ENCODE results near the gene NEK6.

The NEK6 gene

GRCh38 chr9:124278054-124278540 is 20.3 kb downstream of the NEK6 start:
- Histone ChIP-seq H3K9me3 (ENCODE audit: control insufficient read depth, low read length) (no peaks in the 10 kb centered on the region), H3K4me3 (ENCODE audit: insufficient read depth, low read depth, low read length) (no peak overlapping the region), H3K36me3 (ENCODE audit: control insufficient read depth, insufficient read depth, low read length) (no peaks in the 10 kb centered on the region), H3K27me3 (ENCODE audit: control insufficient read depth, insufficient read depth, low read length, poor library complexity, severe bottlenecking) (no peaks in the 10 kb centered on the region), H3K27ac (ENCODE audit: insufficient read depth, low read depth, low read length, poor library complexity, severe bottlenecking) (no peak overlapping the region), H3K4me1 (ENCODE audit: control insufficient read depth, insufficient read depth, low read length) (peaks cover 5% of the 10 kb centered on the region)
- WGBS, 2 experiments: 94% methylated on average over 18 of the region's 18 CpGs

- Histone ChIP-seq H3K36me3 (ENCODE audit: control insufficient read depth, insufficient read depth, low read length) (no peaks in the 10 kb centered on the region), H3K27me3 (ENCODE audit: control insufficient read depth, insufficient read depth, low read length, poor library complexity, severe bottlenecking) (no peaks in the 10 kb centered on the region), H3K27ac (ENCODE audit: insufficient read depth, low read depth, low read length, poor library complexity, severe bottlenecking) (no peak overlapping the region), H3K4me3 (ENCODE audit: insufficient read depth, low read depth, low read length) (no peak overlapping the region), H3K4me1 (ENCODE audit: control insufficient read depth, insufficient read depth, low read length) (peaks cover 5% of the 10 kb centered on the region), H3K9me3 (ENCODE audit: control insufficient read depth, low read length) (no peaks in the 10 kb centered on the region)
- 93 to 97% methylated on average over 11 of the region's 11 CpGs for WGBS, 2 experiments
Observed at GRCh38 chr9:124279531-124280175, 21.9 kb downstream of the NEK6 start.

- H3K27ac ChIP-seq (ENCODE audit: insufficient read depth, low read depth, low read length, poor library complexity, severe bottlenecking): no peak overlapping the region
- H3K27me3 ChIP-seq (ENCODE audit: control insufficient read depth, insufficient read depth, low read length, poor library complexity, severe bottlenecking): no peaks in the 10 kb centered on the region
- H3K36me3 ChIP-seq (ENCODE audit: control insufficient read depth, insufficient read depth, low read length): no peaks in the 10 kb centered on the region
- H3K4me3 ChIP-seq (ENCODE audit: insufficient read depth, low read depth, low read length): no peak overlapping the region
- peaks cover 5% of the 10 kb centered on the region for H3K4me1 ChIP-seq (ENCODE audit: control insufficient read depth, insufficient read depth, low read length)
- WGBS, 2 experiments: 96% methylated on average over 16 of the region's 16 CpGs
- H3K9me3 ChIP-seq (ENCODE audit: control insufficient read depth, low read length): no peaks in the 10 kb centered on the region
Observed at GRCh38 chr9:124280176-124280691, 22.5 kb downstream of the NEK6 start.

- peaks cover 18% of the 10 kb centered on the region for H3K4me1 ChIP-seq (ENCODE audit: control insufficient read depth, insufficient read depth, low read length)
Observed at GRCh38 chr9:124281931-124282371, 24.2 kb downstream of the NEK6 start.

GRCh38 chr9:124282442-124283227 is 24.9 kb downstream of the NEK6 start:
- no peaks in the 10 kb centered on the region for H3K27me3 ChIP-seq (ENCODE audit: control insufficient read depth, insufficient read depth, low read length, poor library complexity, severe bottlenecking)
- H3K27ac ChIP-seq (ENCODE audit: insufficient read depth, low read depth, low read length, poor library complexity, severe bottlenecking): no peak overlapping the region
- 65 to 68% methylated on average over 20 of the region's 20 CpGs for WGBS, 2 experiments
- H3K4me1 ChIP-seq (ENCODE audit: control insufficient read depth, insufficient read depth, low read length): peaks cover 18% of the 10 kb centered on the region
- H3K9me3 ChIP-seq (ENCODE audit: control insufficient read depth, low read length): no peaks in the 10 kb centered on the region
- no peak overlapping the region for H3K4me3 ChIP-seq (ENCODE audit: insufficient read depth, low read depth, low read length)
- H3K36me3 ChIP-seq (ENCODE audit: control insufficient read depth, insufficient read depth, low read length): no peaks in the 10 kb centered on the region

More at GRCh38 chr9:124281931-124282371, 24.2 kb downstream of the NEK6 start:
- no peaks in the 10 kb centered on the region for H3K9me3 ChIP-seq (ENCODE audit: control insufficient read depth, low read length)
- no peaks in the 10 kb centered on the region for H3K27me3 ChIP-seq (ENCODE audit: control insufficient read depth, insufficient read depth, low read length, poor library complexity, severe bottlenecking)
- H3K4me3 ChIP-seq (ENCODE audit: insufficient read depth, low read depth, low read length): no peak overlapping the region
- WGBS, 2 experiments: 91 to 94% methylated on average over 15 of the region's 15 CpGs
- H3K27ac ChIP-seq (ENCODE audit: insufficient read depth, low read depth, low read length, poor library complexity, severe bottlenecking): no peak overlapping the region
- no peaks in the 10 kb centered on the region for H3K36me3 ChIP-seq (ENCODE audit: control insufficient read depth, insufficient read depth, low read length)

DNA sequence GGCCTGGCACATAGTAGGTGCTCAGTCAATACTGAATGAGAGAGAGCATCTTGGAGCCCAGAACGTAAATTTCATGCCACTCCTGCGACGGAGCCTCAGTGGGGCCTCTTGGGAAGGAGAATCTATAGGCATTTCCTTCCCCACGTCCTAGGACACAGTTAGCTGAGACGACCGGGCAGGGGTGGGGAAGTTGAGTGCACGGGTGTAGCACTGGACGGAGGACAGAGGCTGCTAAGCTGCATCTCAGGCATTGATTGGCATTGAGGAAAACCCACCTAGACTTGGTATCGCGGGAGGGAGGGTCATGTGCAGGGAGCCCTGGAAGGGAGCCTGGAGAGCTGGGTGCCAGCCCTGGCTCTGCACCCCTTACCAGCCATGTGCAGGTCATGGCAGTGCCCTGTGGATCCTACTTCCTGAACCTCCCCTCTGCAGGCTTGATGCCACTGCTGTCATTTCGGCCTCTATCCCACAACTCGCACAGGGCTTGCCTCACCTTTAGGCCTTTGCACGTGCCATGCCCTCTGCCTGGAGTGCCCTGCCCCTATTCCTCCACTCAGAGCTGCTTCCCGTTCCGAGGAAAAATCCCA is 25.6 kb downstream of the NEK6 start:
- no peak overlapping the region for H3K27ac ChIP-seq (ENCODE audit: insufficient read depth, low read depth, low read length, poor library complexity, severe bottlenecking)
- no peak overlapping the region for H3K4me3 ChIP-seq (ENCODE audit: insufficient read depth, low read depth, low read length)
- H3K9me3 ChIP-seq (ENCODE audit: control insufficient read depth, low read length): no peaks in the 10 kb centered on the region
- H3K36me3 ChIP-seq (ENCODE audit: control insufficient read depth, insufficient read depth, low read length): no peaks in the 10 kb centered on the region
- no peaks in the 10 kb centered on the region for H3K27me3 ChIP-seq (ENCODE audit: control insufficient read depth, insufficient read depth, low read length, poor library complexity, severe bottlenecking)
- peaks cover 18% of the 10 kb centered on the region for H3K4me1 ChIP-seq (ENCODE audit: control insufficient read depth, insufficient read depth, low read length)
- 94 to 95% methylated on average over 15 of the region's 15 CpGs for WGBS, 2 experiments

DNA sequence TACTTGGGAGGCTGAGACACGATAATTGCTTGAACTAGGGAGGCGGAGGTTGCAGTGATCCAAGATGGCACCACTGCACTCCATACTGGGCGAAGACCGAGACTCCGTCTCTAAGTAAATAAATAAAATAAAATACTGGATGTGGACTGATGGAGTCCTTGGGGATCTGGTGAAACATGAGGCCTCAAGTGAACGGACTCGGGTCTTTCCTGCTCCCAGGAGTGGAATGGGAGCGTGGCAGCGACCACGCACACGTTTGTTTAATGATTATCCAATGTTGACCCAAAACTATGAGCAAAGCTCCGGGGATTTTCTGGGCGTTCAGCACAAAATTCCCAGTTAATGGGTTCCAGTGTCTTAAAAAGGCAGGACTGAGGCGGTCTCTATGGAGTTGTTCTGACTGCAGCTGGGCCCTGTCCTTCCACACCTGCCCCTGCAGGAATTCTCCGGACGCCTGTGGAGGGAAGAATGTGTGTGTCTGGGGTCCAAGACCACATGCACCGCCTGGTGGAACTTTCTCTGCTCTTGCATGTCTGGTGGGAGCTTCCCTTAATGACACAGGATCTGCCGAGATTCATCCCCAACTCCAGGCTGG is 26.6 kb downstream of the NEK6 start:
- 93 to 96% methylated on average over 18 of the region's 18 CpGs for WGBS, 2 experiments
- H3K27ac ChIP-seq (ENCODE audit: insufficient read depth, low read depth, low read length, poor library complexity, severe bottlenecking): no peak overlapping the region

DNA sequence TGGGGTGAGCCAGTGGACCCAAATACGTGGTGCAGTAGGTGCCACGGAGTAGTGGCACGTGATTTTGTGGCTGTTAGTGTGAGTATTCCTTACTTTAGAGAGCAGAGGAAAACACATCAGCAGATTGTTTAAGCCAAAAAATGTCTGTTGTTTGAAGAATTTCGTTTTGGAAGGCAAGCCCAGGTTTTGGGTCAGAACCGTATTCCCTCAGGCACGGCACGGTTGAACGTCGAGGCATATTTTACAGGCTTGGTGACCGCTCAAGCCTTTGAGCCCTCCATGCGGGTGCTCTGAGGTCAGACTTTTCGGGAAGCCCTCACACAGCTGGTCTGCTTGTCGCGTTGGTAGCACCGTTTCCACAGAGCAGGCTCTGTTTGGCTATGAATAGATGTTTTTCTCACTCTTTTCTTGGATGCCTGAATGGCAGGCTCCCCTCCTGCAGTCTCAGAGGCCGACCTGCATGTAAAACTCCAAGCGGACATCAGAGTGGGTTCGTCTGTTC is 27.2 kb downstream of the NEK6 start:
- Histone ChIP-seq H3K36me3 (ENCODE audit: control insufficient read depth, insufficient read depth, low read length) (no peaks in the 10 kb centered on the region), H3K4me1 (ENCODE audit: control insufficient read depth, insufficient read depth, low read length) (peaks cover 18% of the 10 kb centered on the region), H3K9me3 (ENCODE audit: control insufficient read depth, low read length) (no peaks in the 10 kb centered on the region), H3K4me3 (ENCODE audit: insufficient read depth, low read depth, low read length) (no peak overlapping the region), H3K27ac (ENCODE audit: insufficient read depth, low read depth, low read length, poor library complexity, severe bottlenecking) (no peak overlapping the region), H3K27me3 (ENCODE audit: control insufficient read depth, insufficient read depth, low read length, poor library complexity, severe bottlenecking) (no peaks in the 10 kb centered on the region)
- WGBS, 2 experiments: 76 to 81% methylated on average over 18 of the region's 18 CpGs

More for the DNA sequence above, 26.6 kb downstream of the NEK6 start:
- H3K9me3 ChIP-seq (ENCODE audit: control insufficient read depth, low read length): no peaks in the 10 kb centered on the region
- H3K4me1 ChIP-seq (ENCODE audit: control insufficient read depth, insufficient read depth, low read length): peaks cover 18% of the 10 kb centered on the region
- H3K27me3 ChIP-seq (ENCODE audit: control insufficient read depth, insufficient read depth, low read length, poor library complexity, severe bottlenecking): no peaks in the 10 kb centered on the region
- H3K36me3 ChIP-seq (ENCODE audit: control insufficient read depth, insufficient read depth, low read length): no peaks in the 10 kb centered on the region
- no peak overlapping the region for H3K4me3 ChIP-seq (ENCODE audit: insufficient read depth, low read depth, low read length)

DNA sequence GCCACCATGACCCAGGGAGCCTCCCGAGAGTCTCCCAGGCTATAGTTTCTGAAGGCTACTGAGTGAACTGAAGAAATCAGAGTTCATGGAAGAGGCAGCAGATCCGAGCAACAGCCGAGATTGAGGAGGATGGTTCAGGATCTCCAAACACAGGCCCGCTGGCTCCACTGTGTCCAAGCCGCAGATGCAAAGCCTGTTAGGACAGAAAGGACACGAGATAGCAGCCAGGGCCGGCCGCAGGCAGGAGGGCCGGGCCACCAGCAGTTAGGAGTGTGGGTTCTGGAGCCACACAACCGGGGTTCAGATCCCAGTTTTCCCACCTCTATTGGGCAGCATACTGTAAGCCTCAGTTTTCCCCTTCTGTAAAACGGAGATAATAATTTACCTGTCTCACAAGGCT is 27.7 kb downstream of the NEK6 start:
- Histone ChIP-seq H3K36me3 (ENCODE audit: control insufficient read depth, insufficient read depth, low read length) (no peaks in the 10 kb centered on the region), H3K4me1 (ENCODE audit: control insufficient read depth, insufficient read depth, low read length) (peaks cover 18% of the 10 kb centered on the region), H3K9me3 (ENCODE audit: control insufficient read depth, low read length) (no peaks in the 10 kb centered on the region), H3K27ac (ENCODE audit: insufficient read depth, low read depth, low read length, poor library complexity, severe bottlenecking) (no peak overlapping the region), H3K27me3 (ENCODE audit: control insufficient read depth, insufficient read depth, low read length, poor library complexity, severe bottlenecking) (no peaks in the 10 kb centered on the region), H3K4me3 (ENCODE audit: insufficient read depth, low read depth, low read length) (no peak overlapping the region)
- 89 to 92% methylated on average over 11 of the region's 11 CpGs for WGBS, 2 experiments

Measured in ectodermal cell (in vitro differentiated cells).